Measurements from ENCODE around the gene GATM.

GATM gene

GRCh38 chr15:45338417-45338816 is 39.9 kb downstream of the GATM start:
- no peak for TF ChIP-seq Cebpa-rat (IDR thresholded peaks at IDR 0.05)

GRCh38 chr15:45337224-45337623 is 41.1 kb downstream of the GATM start:
- Histone ChIP-seq H3K4me3 (no peak overlapping the region), H3K27ac (no peak overlapping the region), H3K9me3 (no peaks in the 10 kb centered on the region; the same call in 1 of the 2 replicates), H3K4me1 (no peaks in the 10 kb centered on the region), H3K27me3 (no peaks in the 10 kb centered on the region), H3K4me2 (no peak overlapping the region), H4K20me1 (no peaks in the 10 kb centered on the region), H3K9ac (no peak overlapping the region), H3K36me3 (no peaks in the 10 kb centered on the region)
- no peak for TF ChIP-seq Cebpa-rat (IDR thresholded peaks at IDR 0.05)

More at GRCh38 chr15:45338417-45338816, 39.9 kb downstream of the GATM start:
- no peaks in the 10 kb centered on the region for H3K36me3 ChIP-seq
- no peak overlapping the region for H3K4me3 ChIP-seq
- H3K27ac ChIP-seq: no peak overlapping the region
- no peaks in the 10 kb centered on the region for H4K20me1 ChIP-seq
- no peaks in the 10 kb centered on the region for H3K4me1 ChIP-seq
- no peaks in the 10 kb centered on the region for H3K27me3 ChIP-seq
- H3K9ac ChIP-seq: no peak overlapping the region
- no peaks in the 10 kb centered on the region; the same call in 1 of the 2 replicates for H3K9me3 ChIP-seq
- H3K4me2 ChIP-seq: no peak overlapping the region

GRCh38 chr15:45333550-45333949 is 44.8 kb downstream of the GATM start:
- H4K20me1 ChIP-seq: no peaks in the 10 kb centered on the region
- H3K4me2 ChIP-seq: no peak overlapping the region
- no peak overlapping the region for H3K4me3 ChIP-seq
- H3K36me3 ChIP-seq: no peaks in the 10 kb centered on the region
- no peak overlapping the region for H3K27ac ChIP-seq
- no peak for TF ChIP-seq Cebpa-rat (IDR thresholded peaks at IDR 0.05)
- H3K9ac ChIP-seq: no peak overlapping the region
- no peaks in the 10 kb centered on the region for H3K27me3 ChIP-seq
- no peaks in the 10 kb centered on the region; the same call in 1 of the 2 replicates for H3K9me3 ChIP-seq
- no peaks in the 10 kb centered on the region for H3K4me1 ChIP-seq

- no peaks in the 10 kb centered on the region for H3K27me3 ChIP-seq
- H4K20me1 ChIP-seq: no peaks in the 10 kb centered on the region
- H3K9ac ChIP-seq: no peak overlapping the region
- H3K4me1 ChIP-seq: no peaks in the 10 kb centered on the region
- H3K27ac ChIP-seq: no peak overlapping the region
- H3K4me2 ChIP-seq: no peak overlapping the region
- TF ChIP-seq Cebpa-rat (IDR thresholded peaks at IDR 0.05): no peak
- H3K36me3 ChIP-seq: no peaks in the 10 kb centered on the region
- no peaks in the 10 kb centered on the region; the same call in 1 of the 2 replicates for H3K9me3 ChIP-seq
- no peak overlapping the region for H3K4me3 ChIP-seq
Observed at GRCh38 chr15:45332694-45333093, 45.6 kb downstream of the GATM start.

GRCh38 chr15:45331972-45332371 is 46.4 kb downstream of the GATM start:
- Histone ChIP-seq H3K4me3 (no peak overlapping the region), H3K27me3 (no peaks in the 10 kb centered on the region), H3K4me2 (no peak overlapping the region), H3K36me3 (no peaks in the 10 kb centered on the region), H3K27ac (no peak overlapping the region), H4K20me1 (no peaks in the 10 kb centered on the region), H3K9me3 (no peaks in the 10 kb centered on the region; the same call in 1 of the 2 replicates), H3K9ac (no peak overlapping the region), H3K4me1 (no peaks in the 10 kb centered on the region)
- no peak for TF ChIP-seq Cebpa-rat (IDR thresholded peaks at IDR 0.05)

GRCh38 chr15:45328663-45329062 is 49.7 kb downstream of the GATM start:
- Histone ChIP-seq H3K4me1 (no peaks in the 10 kb centered on the region), H3K27ac (no peak overlapping the region), H3K9ac (no peak overlapping the region), H3K9me3 (no peaks in the 10 kb centered on the region; the same call in 1 of the 2 replicates), H3K4me2 (no peak overlapping the region), H4K20me1 (no peaks in the 10 kb centered on the region), H3K36me3 (no peaks in the 10 kb centered on the region), H3K27me3 (no peaks in the 10 kb centered on the region), H3K4me3 (no peak overlapping the region)
- no peak for TF ChIP-seq Cebpa-rat (IDR thresholded peaks at IDR 0.05)

- Histone ChIP-seq H3K27ac (no peak overlapping the region), H3K27me3 (no peaks in the 10 kb centered on the region), H3K9ac (no peak overlapping the region), H3K36me3 (no peaks in the 10 kb centered on the region), H3K4me2 (no peak overlapping the region), H3K4me3 (no peak overlapping the region), H4K20me1 (no peaks in the 10 kb centered on the region), H3K9me3 (no peaks in the 10 kb centered on the region), H3K4me1 (no peaks in the 10 kb centered on the region)
- TF ChIP-seq Cebpa-rat (IDR thresholded peaks at IDR 0.05): no peak
Observed at GRCh38 chr15:45326741-45327140, 51.6 kb downstream of the GATM start.

- Histone ChIP-seq H3K9me3 (no peaks in the 10 kb centered on the region), H3K27me3 (no peaks in the 10 kb centered on the region), H3K4me1 (no peaks in the 10 kb centered on the region), H3K36me3 (no peaks in the 10 kb centered on the region), H3K4me2 (no peak overlapping the region), H3K4me3 (no peak overlapping the region), H3K27ac (no peak overlapping the region), H4K20me1 (no peaks in the 10 kb centered on the region), H3K9ac (no peak overlapping the region)
- TF ChIP-seq Cebpa-rat (IDR thresholded peaks at IDR 0.05): no peak
Observed at GRCh38 chr15:45326280-45326679, 52.1 kb downstream of the GATM start.

- Histone ChIP-seq H3K4me1 (no peaks in the 10 kb centered on the region), H3K9me3 (no peaks in the 10 kb centered on the region), H3K27me3 (no peaks in the 10 kb centered on the region), H3K27ac (no peak overlapping the region), H3K36me3 (no peaks in the 10 kb centered on the region), H4K20me1 (no peaks in the 10 kb centered on the region), H3K4me3 (no peak overlapping the region), H3K4me2 (no peak overlapping the region), H3K9ac (no peak overlapping the region)
- no peak for TF ChIP-seq Cebpa-rat (IDR thresholded peaks at IDR 0.05)
Observed at GRCh38 chr15:45320581-45321205, 57.7 kb downstream of the GATM start.

- H3K27ac ChIP-seq: no peak overlapping the region
- no peak for TF ChIP-seq Cebpa-rat (IDR thresholded peaks at IDR 0.05)
- no peak overlapping the region for H3K9ac ChIP-seq
- H3K9me3 ChIP-seq: no peaks in the 10 kb centered on the region
- H3K27me3 ChIP-seq: no peaks in the 10 kb centered on the region
- H3K4me1 ChIP-seq: no peaks in the 10 kb centered on the region
- no peak overlapping the region for H3K4me2 ChIP-seq
- H3K4me3 ChIP-seq: no peak overlapping the region
- H3K36me3 ChIP-seq: no peaks in the 10 kb centered on the region
- no peaks in the 10 kb centered on the region for H4K20me1 ChIP-seq
Observed at GRCh38 chr15:45319472-45320214, 58.7 kb downstream of the GATM start.

Measured in BLaER1 (cell line).